ENCODE data around the gene MPP7.

Gene MPP7

GRCh38 chr10:28278842-28279241, 24.0 kb downstream of the MPP7 start:
- no peaks in the 10 kb centered on the region for H3K9me3 ChIP-seq (ENCODE audit: control insufficient read depth in 1 of 2, low read length in 2 of 2)
- no peaks in the 10 kb centered on the region for H3K27me3 ChIP-seq (ENCODE audit: control insufficient read depth in 1 of 2, insufficient read depth in 2 of 2, low read length in 2 of 2)
- no peaks in the 10 kb centered on the region for H3K36me3 ChIP-seq (ENCODE audit: control insufficient read depth in 1 of 2, insufficient read depth in 2 of 2, low read length in 2 of 2)
- no peak overlapping the region for H3K4me3 ChIP-seq (ENCODE audit: low read depth in 1 of 2, low read length in 2 of 2)
- no peaks in the 10 kb centered on the region for H3K4me1 ChIP-seq (ENCODE audit: control insufficient read depth in 1 of 2, insufficient read depth in 2 of 2, low read length in 2 of 2)
- no peak overlapping the region for H3K9ac ChIP-seq (ENCODE audit: low read depth in 1 of 2, low read length in 2 of 2)
- H3K27ac ChIP-seq (ENCODE audit: low read depth, low read length) = no peak overlapping the region

- H3K27me3 ChIP-seq (ENCODE audit: control insufficient read depth in 1 of 2, insufficient read depth in 2 of 2, low read length in 2 of 2) = no peaks in the 10 kb centered on the region
- no peaks in the 10 kb centered on the region for H3K36me3 ChIP-seq (ENCODE audit: control insufficient read depth in 1 of 2, insufficient read depth in 2 of 2, low read length in 2 of 2)
- no peak overlapping the region for H3K9ac ChIP-seq (ENCODE audit: low read depth in 1 of 2, low read length in 2 of 2)
- H3K9me3 ChIP-seq (ENCODE audit: control insufficient read depth in 1 of 2, low read length in 2 of 2) = no peaks in the 10 kb centered on the region
- H3K27ac ChIP-seq (ENCODE audit: low read depth, low read length) = no peak overlapping the region
- H3K4me3 ChIP-seq (ENCODE audit: low read depth in 1 of 2, low read length in 2 of 2) = no peak overlapping the region
- H3K4me1 ChIP-seq (ENCODE audit: control insufficient read depth in 1 of 2, insufficient read depth in 2 of 2, low read length in 2 of 2) = no peaks in the 10 kb centered on the region
Measured at GRCh38 chr10:28276384-28276783, 26.5 kb downstream of the MPP7 start.

GRCh38 chr10:28274475-28274874, 28.4 kb downstream of the MPP7 start:
- no peaks in the 10 kb centered on the region for H3K4me1 ChIP-seq (ENCODE audit: control insufficient read depth in 1 of 2, insufficient read depth in 2 of 2, low read length in 2 of 2)
- H3K27ac ChIP-seq (ENCODE audit: low read depth, low read length) = no peak overlapping the region
- no peak overlapping the region for H3K9ac ChIP-seq (ENCODE audit: low read depth in 1 of 2, low read length in 2 of 2)
- no peaks in the 10 kb centered on the region for H3K27me3 ChIP-seq (ENCODE audit: control insufficient read depth in 1 of 2, insufficient read depth in 2 of 2, low read length in 2 of 2)
- H3K4me3 ChIP-seq (ENCODE audit: low read depth in 1 of 2, low read length in 2 of 2) = no peak overlapping the region
- H3K36me3 ChIP-seq (ENCODE audit: control insufficient read depth in 1 of 2, insufficient read depth in 2 of 2, low read length in 2 of 2) = no peaks in the 10 kb centered on the region
- no peaks in the 10 kb centered on the region for H3K9me3 ChIP-seq (ENCODE audit: control insufficient read depth in 1 of 2, low read length in 2 of 2)

GRCh38 chr10:28273343-28273742, 29.5 kb downstream of the MPP7 start:
- H3K9ac ChIP-seq (ENCODE audit: low read depth in 1 of 2, low read length in 2 of 2) = no peak overlapping the region
- no peaks in the 10 kb centered on the region for H3K36me3 ChIP-seq (ENCODE audit: control insufficient read depth in 1 of 2, insufficient read depth in 2 of 2, low read length in 2 of 2)
- no peaks in the 10 kb centered on the region for H3K9me3 ChIP-seq (ENCODE audit: control insufficient read depth in 1 of 2, low read length in 2 of 2)
- H3K4me1 ChIP-seq (ENCODE audit: control insufficient read depth in 1 of 2, insufficient read depth in 2 of 2, low read length in 2 of 2) = no peaks in the 10 kb centered on the region
- no peak overlapping the region for H3K4me3 ChIP-seq (ENCODE audit: low read depth in 1 of 2, low read length in 2 of 2)
- no peak overlapping the region for H3K27ac ChIP-seq (ENCODE audit: low read depth, low read length)
- H3K27me3 ChIP-seq (ENCODE audit: control insufficient read depth in 1 of 2, insufficient read depth in 2 of 2, low read length in 2 of 2) = no peaks in the 10 kb centered on the region

DNA sequence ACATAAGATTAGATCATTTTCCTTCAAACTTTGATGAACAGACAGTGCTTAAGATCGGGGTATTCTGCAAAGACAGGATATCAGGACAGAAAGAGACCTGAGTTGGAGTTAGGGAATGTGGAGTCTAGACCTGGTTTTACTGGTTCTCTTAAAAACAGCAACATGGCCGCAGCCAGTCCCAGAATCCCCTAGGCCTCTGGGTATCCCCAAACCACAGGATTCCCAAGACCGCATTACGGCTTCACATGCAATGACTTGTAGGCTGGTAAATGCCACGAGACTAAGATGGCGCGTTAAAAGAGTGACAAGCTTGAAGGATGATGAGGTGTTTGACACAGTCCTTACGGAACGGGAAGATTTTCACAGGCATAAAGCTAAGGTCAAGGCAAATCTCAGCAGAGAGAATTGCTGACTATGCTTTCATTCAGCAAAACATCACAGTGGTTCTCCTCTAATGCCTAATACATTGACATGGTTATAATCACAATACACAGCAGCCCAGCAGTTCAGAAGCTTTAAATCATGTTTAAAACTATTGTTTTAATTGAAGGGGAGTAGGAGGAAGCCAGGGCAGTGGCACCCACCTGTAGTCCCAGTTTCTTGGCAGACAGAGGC, 32.9 kb downstream of the MPP7 start:
- no peak overlapping the region for H3K27ac ChIP-seq (ENCODE audit: low read depth, low read length)
- no peaks in the 10 kb centered on the region for H3K36me3 ChIP-seq (ENCODE audit: control insufficient read depth in 1 of 2, insufficient read depth in 2 of 2, low read length in 2 of 2)
- H3K27me3 ChIP-seq (ENCODE audit: control insufficient read depth in 1 of 2, insufficient read depth in 2 of 2, low read length in 2 of 2) = no peaks in the 10 kb centered on the region
- H3K9me3 ChIP-seq (ENCODE audit: control insufficient read depth in 1 of 2, low read length in 2 of 2) = no peaks in the 10 kb centered on the region
- no peaks in the 10 kb centered on the region for H3K4me1 ChIP-seq (ENCODE audit: control insufficient read depth in 1 of 2, insufficient read depth in 2 of 2, low read length in 2 of 2)
- H3K9ac ChIP-seq (ENCODE audit: low read depth in 1 of 2, low read length in 2 of 2) = no peak overlapping the region
- no peak overlapping the region for H3K4me3 ChIP-seq (ENCODE audit: low read depth in 1 of 2, low read length in 2 of 2)

DNA sequence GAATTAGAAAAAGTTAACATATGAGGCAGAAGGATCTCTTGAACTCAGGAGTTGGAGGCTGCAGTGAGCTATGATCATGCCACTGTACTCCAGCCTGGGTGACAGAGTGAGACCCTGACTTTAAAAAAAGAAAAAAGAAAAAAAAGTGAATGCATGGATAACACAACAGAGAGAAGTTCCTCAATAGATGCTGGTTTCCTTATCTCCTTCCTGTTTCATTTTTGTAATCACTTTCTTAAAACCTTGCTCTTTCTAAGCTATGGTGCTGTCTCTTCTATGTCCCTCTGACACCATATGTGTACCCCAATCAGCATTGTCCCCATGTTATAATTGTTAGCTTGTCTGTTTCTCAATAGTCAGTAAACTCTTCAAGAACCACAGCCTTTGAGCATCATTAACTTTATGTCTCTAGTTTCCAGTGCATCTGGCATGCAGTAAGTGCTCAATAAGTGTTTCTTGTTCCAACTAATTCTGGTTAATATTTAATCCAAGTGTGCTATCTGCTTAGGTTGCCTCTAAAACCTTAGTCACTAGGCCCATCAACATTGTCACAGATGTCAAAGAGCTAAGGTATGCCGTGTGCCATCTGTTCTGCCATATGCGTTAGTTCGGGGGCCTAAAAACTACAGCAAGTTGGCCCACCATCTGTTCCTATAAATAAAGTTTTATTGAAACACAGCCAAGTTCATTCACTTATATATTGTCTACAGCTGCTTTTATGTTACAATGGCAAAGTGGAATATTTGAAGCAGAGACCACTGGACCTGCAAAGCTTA, 36.2 kb downstream of the MPP7 start:
- no peak overlapping the region for H3K4me3 ChIP-seq (ENCODE audit: low read depth in 1 of 2, low read length in 2 of 2)
- H3K9ac ChIP-seq (ENCODE audit: low read depth in 1 of 2, low read length in 2 of 2) = no peak overlapping the region
- H3K27me3 ChIP-seq (ENCODE audit: control insufficient read depth in 1 of 2, insufficient read depth in 2 of 2, low read length in 2 of 2) = no peaks in the 10 kb centered on the region
- no peak overlapping the region for H3K27ac ChIP-seq (ENCODE audit: low read depth, low read length)
- no peaks in the 10 kb centered on the region for H3K36me3 ChIP-seq (ENCODE audit: control insufficient read depth in 1 of 2, insufficient read depth in 2 of 2, low read length in 2 of 2)
- H3K4me1 ChIP-seq (ENCODE audit: control insufficient read depth in 1 of 2, insufficient read depth in 2 of 2, low read length in 2 of 2) = no peaks in the 10 kb centered on the region
- no peaks in the 10 kb centered on the region for H3K9me3 ChIP-seq (ENCODE audit: control insufficient read depth in 1 of 2, low read length in 2 of 2)

- Histone ChIP-seq H3K36me3 (ENCODE audit: control insufficient read depth in 1 of 2, insufficient read depth in 2 of 2, low read length in 2 of 2) (no peaks in the 10 kb centered on the region), H3K27me3 (ENCODE audit: control insufficient read depth in 1 of 2, insufficient read depth in 2 of 2, low read length in 2 of 2) (no peaks in the 10 kb centered on the region), H3K9me3 (ENCODE audit: control insufficient read depth in 1 of 2, low read length in 2 of 2) (no peaks in the 10 kb centered on the region), H3K4me3 (ENCODE audit: low read depth in 1 of 2, low read length in 2 of 2) (no peak overlapping the region), H3K27ac (ENCODE audit: low read depth, low read length) (no peak overlapping the region), H3K4me1 (ENCODE audit: control insufficient read depth in 1 of 2, insufficient read depth in 2 of 2, low read length in 2 of 2) (no peaks in the 10 kb centered on the region), H3K9ac (ENCODE audit: low read depth in 1 of 2, low read length in 2 of 2) (no peak overlapping the region)
Measured at GRCh38 chr10:28263136-28263857, 39.6 kb downstream of the MPP7 start.

- Histone ChIP-seq H3K4me3 (ENCODE audit: low read depth in 1 of 2, low read length in 2 of 2) (no peak overlapping the region), H3K27me3 (ENCODE audit: control insufficient read depth in 1 of 2, insufficient read depth in 2 of 2, low read length in 2 of 2) (no peaks in the 10 kb centered on the region)
Measured at GRCh38 chr10:28256776-28257175, 46.1 kb downstream of the MPP7 start.

DNA sequence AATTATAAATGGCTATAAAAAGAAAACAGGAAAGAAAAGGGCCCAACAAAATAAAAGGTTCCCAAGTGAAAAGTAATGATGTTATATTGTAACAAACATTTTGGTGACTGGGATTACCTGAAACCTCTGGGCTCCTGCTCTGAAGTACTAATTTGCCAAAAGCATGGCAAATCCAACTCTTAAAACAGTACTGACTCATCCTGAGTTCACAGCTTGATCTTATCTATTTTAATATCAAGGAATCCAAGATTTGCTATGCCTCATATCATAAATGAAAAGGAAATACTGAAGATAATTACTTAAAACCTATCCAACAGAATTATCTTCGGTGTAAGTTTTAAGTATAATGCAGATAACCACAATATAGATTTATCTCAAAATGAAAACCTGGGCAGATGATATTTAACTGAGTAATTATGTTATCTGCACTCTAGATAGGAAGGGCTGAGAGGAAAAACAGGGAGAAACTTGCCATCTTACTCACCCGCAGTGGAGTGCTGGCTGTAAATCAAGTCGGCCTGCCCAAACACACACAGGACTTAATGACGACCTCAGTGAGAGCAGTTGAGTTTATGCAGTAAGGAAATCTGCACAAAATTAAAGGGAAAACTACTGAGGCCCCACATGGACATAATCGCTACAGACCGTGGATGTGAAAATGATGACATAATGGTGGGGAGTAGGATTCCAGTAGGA, 48.4 kb downstream of the MPP7 start:
- Histone ChIP-seq H3K27ac (ENCODE audit: low read depth, low read length) (no peak overlapping the region), H3K27me3 (ENCODE audit: control insufficient read depth in 1 of 2, insufficient read depth in 2 of 2, low read length in 2 of 2) (no peaks in the 10 kb centered on the region), H3K4me1 (ENCODE audit: control insufficient read depth in 1 of 2, insufficient read depth in 2 of 2, low read length in 2 of 2) (no peaks in the 10 kb centered on the region), H3K9ac (ENCODE audit: low read depth in 1 of 2, low read length in 2 of 2) (no peak overlapping the region), H3K4me3 (ENCODE audit: low read depth in 1 of 2, low read length in 2 of 2) (no peak overlapping the region), H3K36me3 (ENCODE audit: control insufficient read depth in 1 of 2, insufficient read depth in 2 of 2, low read length in 2 of 2) (no peaks in the 10 kb centered on the region), H3K9me3 (ENCODE audit: control insufficient read depth in 1 of 2, low read length in 2 of 2) (no peaks in the 10 kb centered on the region)

More at GRCh38 chr10:28256776-28257175, 46.1 kb downstream of the MPP7 start:
- no peak overlapping the region for H3K27ac ChIP-seq (ENCODE audit: low read depth, low read length)
- H3K9ac ChIP-seq (ENCODE audit: low read depth in 1 of 2, low read length in 2 of 2) = no peak overlapping the region
- no peaks in the 10 kb centered on the region for H3K4me1 ChIP-seq (ENCODE audit: control insufficient read depth in 1 of 2, insufficient read depth in 2 of 2, low read length in 2 of 2)
- no peaks in the 10 kb centered on the region for H3K36me3 ChIP-seq (ENCODE audit: control insufficient read depth in 1 of 2, insufficient read depth in 2 of 2, low read length in 2 of 2)
- no peaks in the 10 kb centered on the region for H3K9me3 ChIP-seq (ENCODE audit: control insufficient read depth in 1 of 2, low read length in 2 of 2)
